HFFc6 (cell line): Measurements from ENCODE around the gene MUTYH. TPM values are rescaled to one million over a fixed set of nuclear protein-coding genes. Genes with fewer than 3 reads are reported as not detected.
A peak's percentile ranks its signal among the peaks of the same experiment; 100 is the strongest.
"Not testable (repeated sequence)": the region's sequence is repeated elsewhere in the genome, so short reads cannot be mapped to it uniquely, and the experiment has no call there.

Experiments
- DNase-seq: peaks from one replicate; pipeline ENCODE4 v3.0.0-alpha.2; 2018
- H3K27ac Mint-ChIP-seq: 2 replicates; pipeline ENCODE4 v1.8.0; 2020; ENCODE audit warnings: mild to moderate bottlenecking, mixed read lengths
- H3K27me3 Mint-ChIP-seq: 2 replicates; pipeline ENCODE4 v1.8.0; 2021; ENCODE audit warnings: mild to moderate bottlenecking, moderate library complexity, mixed read lengths; ENCODE audit not compliant: insufficient read depth
- H3K36me3 Mint-ChIP-seq: 2 replicates; pipeline ENCODE4 v1.8.0; 2021; ENCODE audit warnings: low read depth, mixed read lengths
- H3K4me1 Mint-ChIP-seq: 2 replicates; pipeline ENCODE4 v1.8.0; 2020; ENCODE audit warnings: low read depth, mixed read lengths
- H3K4me3 Mint-ChIP-seq: 2 replicates; pipeline ENCODE4 v1.8.0; 2020; ENCODE audit warnings: mild to moderate bottlenecking, moderate library complexity, mixed read lengths
- H3K9me3 Mint-ChIP-seq: 2 replicates; pipeline ENCODE4 v1.8.0; 2020; ENCODE audit warnings: mild to moderate bottlenecking, mixed read lengths
- total RNA-seq, 6 experiments: library from RNA; stranded (reverse); fragmentation: NEBNext Ultra II Directional; extraction: Animal tissue kit (Norgen Biotek cat#: 25700); gene quantifications; 2 replicates in 1 of 6; 3 replicates in 5 of 6; pipeline ENCODE4 v1.2.3, GENCODE V29; 2021
- TF ChIP-seq, protein P1 (sequence below): fragments of 200-600 bp; sonication (generic); IDR thresholded peaks from 2 replicates; pipeline ENCODE4 v1.5.0; 2021; ENCODE audit warnings: antibody characterized with exemption, mild to moderate bottlenecking

The MUTYH gene
- total RNA-seq, 6 experiments from 2014 or later: 8.7 to 12.9 (median 10.5) TPM

DNA sequence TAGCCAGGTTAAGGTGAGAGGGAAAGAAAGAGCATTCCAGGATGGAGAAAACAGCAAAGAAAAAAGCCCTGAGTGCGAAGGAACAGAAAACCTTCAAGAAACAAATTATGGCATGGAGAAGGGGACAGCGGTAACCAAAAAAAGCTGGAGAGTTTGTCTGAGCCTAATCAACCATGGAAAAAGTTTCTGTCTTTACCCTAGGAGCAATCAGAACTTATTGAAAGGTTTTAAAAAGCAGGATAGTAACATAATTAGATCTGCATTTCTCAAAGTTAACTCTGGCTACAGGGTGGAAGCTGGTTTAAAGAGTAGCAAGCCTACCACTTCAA is 39.6 kb downstream of the MUTYH start:
- Mint-ChIP-seq H3K9me3 (no peaks in the 10 kb centered on the region), H3K4me3 (no peak overlapping the region), H3K36me3 (no peaks in the 10 kb centered on the region), H3K27me3 (peaks cover 3% of the 10 kb centered on the region), H3K4me1 (peaks cover 19% of the 10 kb centered on the region), H3K27ac (no peak overlapping the region)
- TF ChIP-seq, protein P1, sequence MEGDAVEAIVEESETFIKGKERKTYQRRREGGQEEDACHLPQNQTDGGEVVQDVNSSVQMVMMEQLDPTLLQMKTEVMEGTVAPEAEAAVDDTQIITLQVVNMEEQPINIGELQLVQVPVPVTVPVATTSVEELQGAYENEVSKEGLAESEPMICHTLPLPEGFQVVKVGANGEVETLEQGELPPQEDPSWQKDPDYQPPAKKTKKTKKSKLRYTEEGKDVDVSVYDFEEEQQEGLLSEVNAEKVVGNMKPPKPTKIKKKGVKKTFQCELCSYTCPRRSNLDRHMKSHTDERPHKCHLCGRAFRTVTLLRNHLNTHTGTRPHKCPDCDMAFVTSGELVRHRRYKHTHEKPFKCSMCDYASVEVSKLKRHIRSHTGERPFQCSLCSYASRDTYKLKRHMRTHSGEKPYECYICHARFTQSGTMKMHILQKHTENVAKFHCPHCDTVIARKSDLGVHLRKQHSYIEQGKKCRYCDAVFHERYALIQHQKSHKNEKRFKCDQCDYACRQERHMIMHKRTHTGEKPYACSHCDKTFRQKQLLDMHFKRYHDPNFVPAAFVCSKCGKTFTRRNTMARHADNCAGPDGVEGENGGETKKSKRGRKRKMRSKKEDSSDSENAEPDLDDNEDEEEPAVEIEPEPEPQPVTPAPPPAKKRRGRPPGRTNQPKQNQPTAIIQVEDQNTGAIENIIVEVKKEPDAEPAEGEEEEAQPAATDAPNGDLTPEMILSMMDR: no peak; the same call in 1 of the 2 replicates
- DNase-seq: no peak

DNA sequence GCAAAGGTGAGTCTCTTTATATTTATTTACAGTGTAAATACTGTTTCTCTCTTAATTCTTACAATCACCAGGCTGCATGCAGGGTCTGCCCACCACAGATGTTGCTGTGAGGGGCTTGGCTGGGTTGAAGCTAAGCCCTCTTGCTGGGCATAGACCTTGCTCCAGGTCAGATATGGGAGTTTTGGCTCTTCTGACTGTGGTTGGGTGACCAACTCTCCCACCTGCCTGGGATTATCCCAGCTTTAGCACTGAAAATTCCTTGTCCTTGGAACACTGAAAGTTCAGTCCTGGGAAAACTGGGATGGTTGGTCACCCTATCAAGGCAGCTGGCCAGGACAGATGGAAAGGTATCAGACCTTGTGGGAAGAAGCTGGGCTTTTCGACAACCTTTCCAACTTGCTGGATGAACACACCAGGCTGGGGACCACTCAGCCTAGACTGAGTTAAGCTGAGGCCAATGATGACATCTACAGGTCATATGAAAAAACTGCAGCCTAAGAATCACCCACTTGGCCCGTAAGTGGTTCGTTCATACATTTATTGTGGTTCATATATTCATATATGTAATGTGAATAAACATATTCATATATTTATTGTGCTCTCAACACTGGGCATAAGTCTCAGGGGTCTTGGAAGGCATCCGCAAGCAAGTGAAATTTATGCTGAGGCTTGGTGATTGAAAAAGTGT is 40.1 kb downstream of the MUTYH start:
- TF ChIP-seq, protein P1: peak; percentile 85
- Mint-ChIP-seq H3K36me3 (no peaks in the 10 kb centered on the region), H3K27me3 (peaks cover 3% of the 10 kb centered on the region), H3K27ac (no peak overlapping the region), H3K4me1 (peaks cover 14% of the 10 kb centered on the region), H3K9me3 (no peaks in the 10 kb centered on the region), H3K4me3 (no peak overlapping the region)
- peak; percentile 60 for DNase-seq

DNA sequence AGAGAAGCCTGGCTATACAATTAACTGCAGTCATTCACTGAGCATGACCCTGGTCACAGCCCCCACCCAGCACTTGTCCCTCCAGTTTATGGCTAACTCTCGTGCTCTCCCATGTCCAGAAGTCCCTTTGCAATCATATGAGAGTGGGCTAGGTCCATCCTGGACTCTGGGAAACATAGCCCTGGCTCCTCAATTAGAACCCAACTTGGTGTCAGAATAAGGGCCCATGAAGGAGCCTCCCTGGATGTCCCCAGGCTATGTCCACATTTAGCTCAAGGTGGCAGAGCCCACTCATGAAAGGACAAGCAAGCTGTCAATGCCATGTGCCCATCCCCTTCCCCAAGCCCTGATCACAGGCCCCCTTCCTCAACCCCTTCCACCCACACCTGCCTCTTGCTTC is 40.9 kb downstream of the MUTYH start:
- Mint-ChIP-seq H3K36me3 (no peaks in the 10 kb centered on the region), H3K4me1 (peaks cover 6% of the 10 kb centered on the region), H3K27ac (no peak overlapping the region), H3K4me3 (no peak overlapping the region), H3K27me3 (peaks cover 3% of the 10 kb centered on the region), H3K9me3 (no peaks in the 10 kb centered on the region)
- TF ChIP-seq, protein P1: no peak
- DNase-seq: no peak

DNA sequence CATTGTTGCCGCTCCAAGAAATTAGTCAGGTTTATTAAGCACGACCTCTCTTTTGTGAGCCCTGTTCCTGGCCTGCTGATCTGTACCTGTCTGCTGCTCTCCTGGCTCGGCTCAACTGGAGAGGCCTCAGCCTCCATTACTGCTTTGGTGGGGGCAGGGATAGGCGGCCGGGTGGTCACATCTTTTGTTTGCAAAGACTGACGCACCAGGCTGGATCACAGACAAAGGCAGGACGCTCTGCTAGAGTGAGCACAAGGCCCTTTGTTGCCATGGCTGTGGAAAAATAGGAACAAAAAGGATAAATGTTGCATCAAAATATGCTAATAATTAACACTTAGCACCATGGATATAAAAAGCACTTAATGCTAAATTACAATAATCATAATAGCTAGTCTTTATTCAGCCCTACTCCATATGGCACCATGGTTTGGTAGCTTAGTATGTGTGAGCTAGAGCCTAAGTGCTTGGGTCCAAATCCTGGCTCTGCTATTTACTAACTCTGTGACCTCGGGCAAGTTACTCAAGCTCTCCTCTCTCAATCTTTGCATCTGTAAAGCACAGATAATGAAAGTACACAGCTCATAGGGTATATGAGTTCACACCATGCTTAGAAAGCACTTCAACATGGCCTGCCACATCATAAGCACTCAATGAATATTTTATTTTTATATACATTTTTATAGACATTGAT is 42.4 kb downstream of the MUTYH start:
- H3K27ac Mint-ChIP-seq: no peak overlapping the region
- H3K9me3 Mint-ChIP-seq: no peaks in the 10 kb centered on the region
- TF ChIP-seq, protein P1: no peak
- H3K36me3 Mint-ChIP-seq: no peaks in the 10 kb centered on the region
- H3K4me3 Mint-ChIP-seq: no peak overlapping the region
- H3K4me1 Mint-ChIP-seq: peaks cover 6% of the 10 kb centered on the region; the same call in 1 of the 2 replicates
- H3K27me3 Mint-ChIP-seq: peaks cover 4% of the 10 kb centered on the region
- DNase-seq: no peak

DNA sequence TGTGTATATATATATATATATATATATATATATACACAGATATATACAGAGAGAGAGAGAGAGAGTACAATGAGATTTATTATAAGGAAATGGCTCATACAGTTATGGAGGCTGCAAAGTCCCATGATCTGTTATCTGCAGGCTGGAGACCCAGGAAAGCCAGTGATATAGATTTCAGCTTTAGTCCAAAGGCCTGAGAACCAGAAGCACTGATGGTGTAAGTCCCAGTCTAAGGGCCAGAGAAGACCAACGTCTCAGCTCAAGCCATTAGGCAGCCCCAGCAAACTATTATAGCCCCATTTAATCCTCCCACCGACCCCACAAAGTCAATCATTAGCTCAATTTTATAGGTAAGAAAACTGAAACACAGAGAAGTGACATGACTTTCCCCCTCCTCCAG is 48.5 kb downstream of the MUTYH start:
- H3K36me3 Mint-ChIP-seq: no peaks in the 10 kb centered on the region
- TF ChIP-seq, protein P1: no peak
- DNase-seq: no peak
- H3K27ac Mint-ChIP-seq: no peak overlapping the region
- H3K27me3 Mint-ChIP-seq: peaks cover 8% of the 10 kb centered on the region
- H3K4me3 Mint-ChIP-seq: no peak overlapping the region
- no peaks in the 10 kb centered on the region for H3K9me3 Mint-ChIP-seq
- H3K4me1 Mint-ChIP-seq: no peaks in the 10 kb centered on the region

DNA sequence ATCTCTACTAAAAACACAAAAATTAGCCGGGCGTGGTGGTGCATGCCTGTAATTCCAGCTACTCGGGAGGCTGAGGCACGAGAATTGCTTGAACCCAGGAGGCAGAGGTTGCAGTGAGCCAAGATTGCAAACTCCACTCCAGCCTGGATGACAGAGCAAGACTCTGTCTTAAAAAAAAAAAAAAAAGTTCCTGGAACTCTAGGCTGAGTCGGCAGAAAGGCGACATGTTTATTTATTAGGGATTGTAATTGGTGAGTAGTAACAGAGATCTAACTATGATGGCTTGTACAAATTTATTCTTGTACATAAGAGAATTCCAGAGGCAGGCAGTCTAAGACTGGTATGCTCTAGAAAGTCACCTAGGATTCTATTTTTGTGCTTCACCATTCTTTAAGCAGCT is 49.2 kb downstream of the MUTYH start:
- H3K9me3 Mint-ChIP-seq, H3K27ac Mint-ChIP-seq, DNase-seq, H3K36me3 Mint-ChIP-seq, H3K4me1 Mint-ChIP-seq, H3K4me3 Mint-ChIP-seq: not testable (repeated sequence)
- peaks cover 11% of the 10 kb centered on the region for H3K27me3 Mint-ChIP-seq

DNA sequence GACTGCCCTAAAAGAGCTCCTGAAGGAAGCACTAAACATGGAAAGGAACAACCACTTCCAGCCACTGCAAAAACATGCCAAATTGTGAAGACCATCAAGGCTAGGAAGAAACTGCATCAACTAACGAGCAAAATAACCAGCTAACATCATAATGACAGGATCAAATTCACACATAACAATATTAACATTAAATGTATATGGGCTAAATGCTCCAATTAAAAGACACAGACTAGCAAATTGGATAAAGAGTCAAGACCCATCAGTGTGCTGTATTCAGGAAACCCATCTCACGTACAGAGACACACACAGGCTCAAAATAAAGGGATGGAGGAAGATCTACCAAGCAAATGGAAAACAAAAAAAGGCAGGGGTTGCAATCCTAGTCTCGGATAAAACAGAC is 53.7 kb downstream of the MUTYH start:
- H3K9me3 Mint-ChIP-seq, H3K4me3 Mint-ChIP-seq, H3K36me3 Mint-ChIP-seq, H3K4me1 Mint-ChIP-seq, H3K27ac Mint-ChIP-seq, DNase-seq: not testable (repeated sequence)
- peaks cover 15% of the 10 kb centered on the region for H3K27me3 Mint-ChIP-seq

DNA sequence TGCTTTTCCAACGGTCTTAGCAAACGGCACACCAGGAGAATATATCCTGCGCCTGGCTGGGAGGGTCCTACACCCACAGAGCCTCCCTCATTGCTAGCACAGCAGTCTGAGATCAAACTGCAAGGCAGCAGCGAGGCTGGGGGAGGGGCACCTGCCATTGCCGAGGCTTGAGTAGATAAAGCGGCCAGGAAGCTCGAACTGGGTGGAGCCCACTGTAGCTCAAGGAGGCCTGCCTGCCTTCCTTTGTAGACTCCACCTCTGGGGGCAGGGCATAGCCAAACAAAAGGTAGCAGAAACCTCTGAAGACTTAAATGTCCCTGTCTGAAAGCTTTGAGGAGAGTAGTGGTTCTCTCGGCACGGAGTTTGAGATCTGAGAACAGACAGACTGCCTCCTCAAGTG is 55.4 kb downstream of the MUTYH start:
- H3K4me1 Mint-ChIP-seq, H3K36me3 Mint-ChIP-seq, H3K27ac Mint-ChIP-seq, H3K4me3 Mint-ChIP-seq, H3K9me3 Mint-ChIP-seq, DNase-seq: not testable (repeated sequence)
- H3K27me3 Mint-ChIP-seq: peaks cover 21% of the 10 kb centered on the region
